Cardiac fibroblast (primary cell): Measurements from ENCODE around the gene SDSL.

Source experiments
- DNase-seq, 2 donors: peaks; one replicate each; pipeline versions ENCODE4 v3.0.0 to v3.0.0-alpha.2; 2010; ENCODE audit warnings: low read depth in 2 of 2
- H3K4me3 ChIP-seq, 2 donors: replicated peaks in 1 of 2; 1 replicate in 1 of 2; 2 replicates in 1 of 2; pipeline ENCODE4 v1.5.1; 2011; ENCODE audit warnings: low read depth in 2 of 2, low read length in 2 of 2, mild to moderate bottlenecking in 2 of 2, moderate library complexity in 1 of 2
- TF ChIP-seq, protein P1 (sequence below): IDR thresholded peaks from one replicate; pipeline ENCODE4 v1.5.1; 2011; ENCODE audit warnings: low read depth, mild to moderate bottlenecking, low read length, inconsistent platforms

The SDSL gene

DNA sequence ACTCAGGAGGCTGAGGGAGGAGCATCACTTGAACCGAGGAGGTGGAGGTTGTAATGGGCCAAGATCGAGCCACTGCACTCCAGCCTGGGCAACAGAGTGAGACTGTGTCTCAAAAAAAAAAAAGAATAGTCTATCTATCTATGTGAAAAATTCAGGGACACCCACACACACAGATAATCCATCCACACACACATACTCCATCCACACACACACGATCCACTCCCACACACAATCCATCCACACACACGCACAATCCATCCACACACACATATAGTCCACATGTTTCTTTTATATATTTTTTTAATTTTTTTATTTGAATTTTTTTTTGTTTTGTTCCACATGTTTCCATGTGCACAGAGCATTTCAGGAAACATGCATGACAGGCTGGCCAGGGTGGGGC, 21.8 kb upstream of the SDSL start:
- no peak overlapping the region for H3K4me3 ChIP-seq
- DNase-seq = no peak
- TF ChIP-seq, protein P1, sequence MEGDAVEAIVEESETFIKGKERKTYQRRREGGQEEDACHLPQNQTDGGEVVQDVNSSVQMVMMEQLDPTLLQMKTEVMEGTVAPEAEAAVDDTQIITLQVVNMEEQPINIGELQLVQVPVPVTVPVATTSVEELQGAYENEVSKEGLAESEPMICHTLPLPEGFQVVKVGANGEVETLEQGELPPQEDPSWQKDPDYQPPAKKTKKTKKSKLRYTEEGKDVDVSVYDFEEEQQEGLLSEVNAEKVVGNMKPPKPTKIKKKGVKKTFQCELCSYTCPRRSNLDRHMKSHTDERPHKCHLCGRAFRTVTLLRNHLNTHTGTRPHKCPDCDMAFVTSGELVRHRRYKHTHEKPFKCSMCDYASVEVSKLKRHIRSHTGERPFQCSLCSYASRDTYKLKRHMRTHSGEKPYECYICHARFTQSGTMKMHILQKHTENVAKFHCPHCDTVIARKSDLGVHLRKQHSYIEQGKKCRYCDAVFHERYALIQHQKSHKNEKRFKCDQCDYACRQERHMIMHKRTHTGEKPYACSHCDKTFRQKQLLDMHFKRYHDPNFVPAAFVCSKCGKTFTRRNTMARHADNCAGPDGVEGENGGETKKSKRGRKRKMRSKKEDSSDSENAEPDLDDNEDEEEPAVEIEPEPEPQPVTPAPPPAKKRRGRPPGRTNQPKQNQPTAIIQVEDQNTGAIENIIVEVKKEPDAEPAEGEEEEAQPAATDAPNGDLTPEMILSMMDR = no peak

DNA sequence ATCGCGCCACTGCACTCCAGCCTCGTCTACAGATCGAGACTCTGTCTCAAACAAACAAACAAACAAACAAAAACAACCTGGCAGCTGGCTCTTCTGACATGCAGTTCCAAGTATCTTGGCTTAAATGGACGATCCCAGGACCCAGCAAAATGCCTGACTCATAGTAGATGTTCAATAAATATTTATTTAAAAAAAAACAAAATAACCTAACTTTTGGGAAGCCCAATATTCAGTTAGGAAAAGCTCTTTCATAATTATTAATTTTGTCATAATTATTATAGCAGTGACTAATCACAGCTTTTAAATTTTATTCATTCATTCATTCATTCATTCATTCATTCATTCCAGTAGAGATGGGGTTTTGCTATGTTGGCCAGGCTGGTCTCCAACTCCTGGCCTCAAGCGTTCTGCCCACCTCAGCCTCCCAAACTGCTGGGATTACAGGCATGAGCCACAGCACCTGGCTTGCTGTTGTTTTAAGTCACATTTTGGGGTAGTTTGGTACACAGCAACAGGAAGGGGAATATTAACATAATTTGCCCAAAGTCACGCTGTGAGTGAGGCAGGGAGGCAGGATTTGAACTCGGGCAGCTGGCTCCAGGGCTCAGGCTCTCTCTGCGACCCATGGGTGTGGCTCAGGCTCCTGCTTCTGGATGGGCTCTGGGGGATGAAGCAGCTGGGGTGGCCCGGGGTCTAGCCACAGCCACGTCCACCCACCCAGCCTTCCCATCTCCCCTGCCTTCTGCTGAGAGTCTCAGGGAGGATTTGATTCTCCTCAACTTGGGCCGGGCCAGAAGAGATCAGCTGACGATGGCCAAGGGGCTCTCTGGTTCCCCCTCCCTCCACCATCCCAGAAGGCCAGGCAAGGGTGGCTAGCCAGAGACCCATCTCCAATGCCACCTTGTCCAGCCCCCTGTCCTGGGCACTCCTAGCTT, 20.8 kb upstream of the SDSL start:
- DNase-seq = no peak
- no peak overlapping the region for H3K4me3 ChIP-seq
- TF ChIP-seq, protein P1 = no peak

DNA sequence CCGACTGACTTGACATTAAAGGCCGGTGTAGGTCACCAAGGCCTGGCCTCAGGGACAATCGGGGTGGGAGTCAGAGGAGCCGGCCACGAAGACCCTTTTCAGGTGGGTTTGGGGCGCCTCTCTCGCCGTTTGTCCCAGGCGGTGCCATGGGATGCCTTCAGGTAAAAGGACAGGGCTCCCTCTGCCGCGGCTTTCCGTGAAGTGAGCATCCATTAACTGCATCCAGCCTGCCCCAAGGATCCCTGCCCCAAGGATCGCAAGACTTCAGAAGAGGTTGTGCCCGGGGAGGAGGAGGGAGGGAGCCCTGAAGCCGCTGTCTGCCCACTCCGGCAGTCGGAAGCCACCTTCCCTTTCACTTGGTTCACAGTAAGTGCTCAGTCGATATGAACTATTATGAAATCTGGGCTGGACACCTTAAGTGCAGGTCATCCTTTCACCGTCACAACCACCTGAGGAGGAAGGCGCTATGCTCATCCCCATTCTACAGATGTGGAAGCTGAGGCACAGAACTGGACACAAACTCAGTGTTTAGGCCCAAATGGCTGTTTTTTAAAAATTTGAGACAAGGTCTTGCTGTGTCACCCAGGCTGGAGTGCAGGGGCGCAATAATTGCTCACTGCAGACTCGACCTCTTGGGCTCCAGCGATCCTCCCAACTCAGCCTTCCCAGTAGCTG, 19.5 kb upstream of the SDSL start:
- no peak for DNase-seq
- TF ChIP-seq, protein P1 = no peak
- H3K4me3 ChIP-seq = no peak overlapping the region

DNA sequence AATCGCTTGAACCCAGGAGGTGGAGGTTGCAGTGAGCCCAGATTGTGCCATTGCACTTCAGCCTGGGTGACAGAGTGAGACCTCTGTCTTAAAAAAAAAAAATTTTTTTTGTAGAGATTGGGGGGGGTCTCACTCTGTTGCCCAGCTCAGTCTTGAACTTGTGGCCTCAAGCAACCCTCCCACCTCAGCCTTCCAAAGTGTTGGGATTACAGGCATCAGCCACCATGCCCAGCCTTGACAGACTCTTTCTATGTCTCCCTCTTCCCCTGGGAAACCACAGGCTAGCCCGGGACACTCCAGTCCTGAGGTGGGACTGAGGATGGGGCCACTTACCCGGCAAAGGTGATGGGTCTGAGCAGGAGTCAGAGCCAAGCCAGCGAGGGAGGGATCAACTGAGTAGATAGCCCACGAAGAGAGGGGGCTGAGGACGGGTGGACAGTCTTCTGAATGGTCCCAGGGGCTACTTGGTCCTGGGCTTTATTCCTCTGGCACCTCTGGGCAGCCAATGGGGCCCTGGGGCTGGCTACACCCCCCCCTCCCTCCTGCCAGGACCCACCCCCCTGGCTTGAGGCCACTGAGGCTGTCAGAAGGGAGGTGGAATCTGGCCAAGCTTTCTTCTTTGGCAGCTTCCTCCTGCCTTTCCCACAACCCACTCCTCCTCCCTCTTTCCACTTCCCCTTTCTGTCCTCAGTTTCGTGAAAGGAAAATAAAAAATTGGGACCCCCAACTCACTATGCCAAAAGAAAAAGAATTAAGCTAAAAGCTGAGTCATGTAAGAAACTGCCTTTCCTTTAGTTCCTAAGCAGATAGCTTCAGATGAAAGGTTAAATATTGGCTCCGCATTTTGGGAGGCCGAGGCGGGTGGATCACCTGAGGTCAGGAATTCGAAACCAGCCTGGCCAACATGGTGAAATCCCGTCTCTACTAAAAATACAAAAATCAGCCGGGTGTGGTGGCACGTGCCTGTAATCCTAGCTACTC, 18.5 kb upstream of the SDSL start, which contains the start of gene SDS:
TSS of gene SDS (minus strand) at position 453 of the 981 bp plus-strand sequence. CDS start 4,179 bp downstream, outside the sequence.
- DNase-seq = peak; percentile 23 to 93
- TF ChIP-seq, protein P1 = no peak
- H3K4me3 ChIP-seq = no peak within 1 kb of the TSS

DNA sequence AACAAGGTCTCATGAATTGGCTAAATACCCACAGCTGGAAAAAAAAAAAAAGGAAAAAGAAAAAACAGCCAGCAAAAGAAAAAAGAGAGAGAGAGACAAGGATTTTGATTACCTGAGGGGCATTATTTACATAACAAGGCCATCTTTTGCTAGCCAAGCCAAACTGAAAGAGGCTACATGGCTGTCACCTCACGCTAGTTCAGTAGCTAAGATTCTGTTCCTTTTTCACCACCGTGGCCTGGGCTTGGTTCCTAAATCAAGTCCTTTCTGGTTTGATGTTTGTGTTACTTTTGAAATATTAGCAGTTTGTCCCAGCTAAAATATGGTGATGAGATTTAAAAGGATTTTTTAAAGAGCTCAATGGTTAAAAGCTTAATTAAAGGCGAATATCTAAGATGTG, 16.5 kb upstream of the SDSL start:
- no peak overlapping the region for H3K4me3 ChIP-seq
- TF ChIP-seq, protein P1 = no peak
- no peak for DNase-seq

DNA sequence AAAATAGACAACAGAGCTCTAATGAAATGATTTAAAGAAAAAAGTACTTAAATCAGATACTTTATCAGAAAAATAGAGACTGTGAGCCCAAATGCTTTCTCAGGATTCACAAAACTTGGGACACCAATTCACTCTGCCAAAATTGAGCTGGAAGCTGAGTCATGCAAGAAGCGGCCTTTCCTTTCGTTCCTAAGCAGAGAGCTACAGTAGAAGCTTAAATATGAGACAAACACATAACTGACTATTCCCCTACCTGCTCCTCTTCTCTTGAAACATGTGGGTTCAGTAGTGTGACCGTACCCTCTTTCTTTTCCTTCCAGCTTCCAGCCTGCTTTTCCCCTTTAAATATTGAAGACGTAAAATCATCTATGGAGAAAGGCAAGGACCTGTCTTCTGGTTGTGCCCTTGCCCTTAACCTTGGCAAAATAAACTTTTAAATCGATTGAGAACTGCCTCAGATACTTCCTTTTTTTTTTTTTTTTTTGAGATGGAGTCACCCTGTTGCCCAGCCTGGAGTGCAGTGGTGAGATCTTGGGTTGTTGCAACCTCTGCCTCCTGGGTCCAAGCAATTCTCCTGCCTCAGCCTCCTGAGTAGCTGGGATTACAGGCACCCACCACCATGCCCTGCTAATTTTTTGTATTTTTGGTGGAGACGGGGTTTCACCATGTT, 14.1 kb upstream of the SDSL start:
- TF ChIP-seq, protein P1 = no peak
- peak; percentile 68 to 78 for DNase-seq
- no peak overlapping the region for H3K4me3 ChIP-seq
